ENCODE measurements around the gene UGT2B10.

Gene UGT2B10

DNA sequence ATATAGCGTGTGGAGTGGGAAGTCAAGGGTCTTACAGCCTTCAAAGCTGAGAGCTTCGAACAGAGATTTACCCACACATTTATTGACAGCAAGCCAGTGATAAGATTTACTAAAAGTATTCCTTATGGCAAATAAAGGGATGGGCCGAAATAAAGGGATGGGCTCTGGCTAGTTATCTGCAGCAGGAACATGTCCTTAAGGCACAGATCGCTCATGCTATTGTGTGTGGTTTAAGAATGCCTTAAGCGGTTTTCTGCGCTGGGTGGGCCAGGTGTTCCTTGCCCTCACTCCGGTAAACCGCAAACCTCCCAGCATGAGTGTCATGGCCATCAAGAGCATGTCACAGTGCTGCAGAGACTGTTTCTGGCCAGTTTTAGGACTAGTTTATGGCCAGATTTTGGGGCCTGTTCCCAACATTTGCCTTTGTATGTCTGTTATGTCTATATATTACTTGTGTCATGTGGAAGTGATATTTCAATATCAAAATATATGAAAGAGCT lies 53.5 kb downstream of the UGT2B10 start:
- in situ Hi-C loops (cut with MboI; ENCODE audit: low sequenced_read_pairs) = no loop called here

DNA sequence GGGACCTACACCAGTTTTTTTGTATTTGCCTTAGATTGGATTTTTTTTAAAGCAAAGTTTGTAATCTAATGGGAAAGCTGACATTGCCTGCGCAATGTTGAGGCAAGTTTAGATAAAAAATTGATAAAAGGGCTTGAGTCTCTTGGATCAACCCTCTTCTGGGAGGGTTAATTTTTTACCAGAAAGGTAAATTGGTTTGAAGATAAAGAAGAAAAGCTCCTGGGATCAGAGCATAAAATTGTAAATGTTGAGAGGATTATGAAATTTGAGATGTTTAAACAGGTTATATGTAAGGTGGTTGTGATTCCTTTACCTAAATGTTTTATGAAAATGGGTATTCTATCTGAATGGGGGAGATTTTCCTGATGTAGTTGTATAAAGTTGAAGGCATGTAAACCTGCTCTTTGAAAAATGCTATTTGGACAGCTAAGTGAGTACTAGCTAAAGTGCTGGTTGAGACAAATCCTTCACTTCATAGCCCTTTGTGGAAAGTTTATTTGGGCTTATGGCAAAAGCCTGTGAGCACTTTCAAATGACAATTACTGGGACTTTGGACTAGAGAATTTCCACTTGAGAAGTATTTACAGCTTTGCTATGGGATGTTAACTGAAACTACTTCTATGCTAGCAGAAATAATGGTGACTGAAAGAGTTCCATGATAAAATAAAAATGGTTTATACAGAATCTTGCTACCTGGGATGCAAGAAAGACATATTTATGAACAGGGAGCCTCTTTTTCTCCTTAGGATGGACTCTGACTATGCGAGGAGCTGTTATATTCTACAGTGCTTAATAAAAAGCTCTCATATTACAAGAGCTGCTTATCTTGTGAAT lies 56.2 kb downstream of the UGT2B10 start:
- in situ Hi-C loops (cut with MboI; ENCODE audit: low sequenced_read_pairs) = no loop called here

DNA sequence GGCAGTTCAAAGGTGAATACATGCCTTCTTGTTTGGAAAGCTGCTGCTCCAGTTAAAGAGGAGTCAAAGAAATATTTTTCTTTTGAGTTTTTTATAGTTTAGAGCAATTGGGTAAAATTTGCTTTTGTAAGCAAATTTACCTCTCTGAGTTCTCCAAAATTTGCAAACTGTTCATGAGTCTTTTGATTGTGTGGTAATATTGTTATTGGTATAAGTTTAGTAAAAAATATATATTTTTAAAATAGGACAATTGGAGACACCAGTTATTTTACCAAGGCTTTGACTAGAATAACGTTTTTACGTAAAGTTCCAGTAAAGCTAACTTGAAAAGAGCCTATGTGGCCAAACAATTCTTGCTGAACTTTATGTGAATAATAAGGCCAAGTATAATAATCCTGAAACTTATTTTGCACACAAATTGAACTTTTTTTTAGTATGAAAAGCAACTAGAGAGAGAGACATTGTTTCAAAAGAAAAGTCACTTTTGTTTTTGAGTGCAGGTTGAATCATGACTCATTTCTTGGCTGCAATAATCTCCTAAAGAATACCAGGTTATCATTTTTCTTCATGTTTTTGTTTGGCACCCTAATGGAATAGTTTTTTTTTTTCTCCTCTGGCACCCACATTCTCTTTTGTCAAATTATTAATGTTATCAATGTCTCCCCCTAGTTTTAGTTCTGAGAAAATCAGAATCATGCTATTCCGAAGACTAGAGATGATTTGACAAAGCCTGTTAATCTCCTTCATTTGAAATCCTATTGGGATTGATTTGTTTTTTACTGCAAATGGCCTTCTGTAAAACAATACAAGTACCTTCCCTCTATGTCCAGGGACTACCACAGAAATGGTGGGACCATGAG lies 57.1 kb downstream of the UGT2B10 start:
- in situ Hi-C loops (cut with MboI; ENCODE audit: low sequenced_read_pairs) = no loop called here

DNA sequence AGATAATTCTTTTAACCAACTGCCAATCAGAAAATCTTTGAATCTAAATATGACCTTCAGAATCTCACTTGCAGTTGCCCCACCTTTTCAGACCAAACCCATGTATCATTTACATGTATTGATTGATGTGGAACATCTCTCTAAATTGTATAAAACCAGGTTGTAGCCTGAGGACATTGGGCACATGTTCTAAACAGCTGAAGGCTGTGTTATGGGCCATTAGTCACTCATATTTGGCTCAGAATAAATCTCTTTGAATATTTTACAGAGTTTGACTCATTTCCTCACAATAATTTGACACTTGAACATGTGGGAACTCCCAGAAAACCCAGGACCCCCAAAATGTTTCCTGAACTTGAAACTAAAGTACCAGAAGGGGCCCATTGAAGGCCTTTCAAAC lies 58.7 kb downstream of the UGT2B10 start:
- in situ Hi-C loops (cut with MboI; ENCODE audit: low sequenced_read_pairs) = no loop called here

DNA sequence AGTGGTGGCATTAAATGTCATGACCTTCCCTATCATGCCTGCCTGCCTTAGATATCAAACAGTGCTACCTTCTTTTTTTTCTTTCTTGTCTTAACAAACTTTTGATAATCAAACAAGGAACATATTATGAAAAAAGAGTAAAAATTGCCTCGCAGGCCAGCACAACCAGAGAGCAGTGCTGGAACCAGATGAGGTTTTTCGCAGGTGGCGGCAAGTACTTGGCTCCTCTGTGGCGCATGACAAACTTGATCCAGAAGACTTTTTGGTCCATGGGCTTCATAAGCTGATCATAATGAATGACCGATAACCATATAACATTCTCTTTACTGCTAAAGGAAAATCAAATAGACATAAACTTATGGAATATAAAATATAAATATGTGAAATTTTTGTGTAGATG lies 61.8 kb downstream of the UGT2B10 start:
- in situ Hi-C loops (cut with MboI; ENCODE audit: low sequenced_read_pairs) = no loop called here

DNA sequence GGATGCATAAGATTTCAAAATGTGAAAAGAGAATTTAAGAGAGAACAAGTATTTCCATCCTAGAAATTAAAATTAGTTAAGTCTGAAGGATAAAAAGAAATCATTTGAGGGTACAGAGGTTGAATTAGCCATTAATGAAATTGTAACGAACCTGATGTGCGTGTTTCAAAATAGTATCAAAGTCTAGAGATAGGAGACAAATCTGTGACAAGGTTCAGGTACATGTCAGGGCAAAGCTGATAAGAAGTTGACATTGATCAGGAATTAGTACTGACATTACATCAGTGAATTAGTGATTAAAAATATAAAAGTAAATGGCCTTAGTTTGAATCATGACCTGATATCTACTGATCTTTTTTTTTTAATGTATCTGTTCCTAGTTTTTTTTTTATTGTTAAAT lies 62.3 kb downstream of the UGT2B10 start:
- in situ Hi-C loops (cut with MboI; ENCODE audit: low sequenced_read_pairs) = no loop called here
